ENCODE measurements around the gene PDSS2.

GRCh38 chr6:107442938-107443607 lies 16.3 kb downstream of the PDSS2 start:
- TF ChIP-seq, protein P1, sequence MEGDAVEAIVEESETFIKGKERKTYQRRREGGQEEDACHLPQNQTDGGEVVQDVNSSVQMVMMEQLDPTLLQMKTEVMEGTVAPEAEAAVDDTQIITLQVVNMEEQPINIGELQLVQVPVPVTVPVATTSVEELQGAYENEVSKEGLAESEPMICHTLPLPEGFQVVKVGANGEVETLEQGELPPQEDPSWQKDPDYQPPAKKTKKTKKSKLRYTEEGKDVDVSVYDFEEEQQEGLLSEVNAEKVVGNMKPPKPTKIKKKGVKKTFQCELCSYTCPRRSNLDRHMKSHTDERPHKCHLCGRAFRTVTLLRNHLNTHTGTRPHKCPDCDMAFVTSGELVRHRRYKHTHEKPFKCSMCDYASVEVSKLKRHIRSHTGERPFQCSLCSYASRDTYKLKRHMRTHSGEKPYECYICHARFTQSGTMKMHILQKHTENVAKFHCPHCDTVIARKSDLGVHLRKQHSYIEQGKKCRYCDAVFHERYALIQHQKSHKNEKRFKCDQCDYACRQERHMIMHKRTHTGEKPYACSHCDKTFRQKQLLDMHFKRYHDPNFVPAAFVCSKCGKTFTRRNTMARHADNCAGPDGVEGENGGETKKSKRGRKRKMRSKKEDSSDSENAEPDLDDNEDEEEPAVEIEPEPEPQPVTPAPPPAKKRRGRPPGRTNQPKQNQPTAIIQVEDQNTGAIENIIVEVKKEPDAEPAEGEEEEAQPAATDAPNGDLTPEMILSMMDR (IDR thresholded peaks at IDR 0.05), result no peak
- no peak for TF ChIP-seq POLR2A (IDR thresholded peaks at IDR 0.05)

Measured in body of pancreas (tissue), 4 donors.